Measurements from ENCODE around the gene MAT2A. TPM values are rescaled to one million over a fixed set of nuclear protein-coding genes. Genes with fewer than 3 reads are reported as not detected.

Gene MAT2A
- total and polyA plus RNA-seq, 9 of the 15 experiments (the other 6 are each of a cell fraction or from before 2014, with no cell fraction given): 130 to 1,027 (median 240) TPM

DNA sequence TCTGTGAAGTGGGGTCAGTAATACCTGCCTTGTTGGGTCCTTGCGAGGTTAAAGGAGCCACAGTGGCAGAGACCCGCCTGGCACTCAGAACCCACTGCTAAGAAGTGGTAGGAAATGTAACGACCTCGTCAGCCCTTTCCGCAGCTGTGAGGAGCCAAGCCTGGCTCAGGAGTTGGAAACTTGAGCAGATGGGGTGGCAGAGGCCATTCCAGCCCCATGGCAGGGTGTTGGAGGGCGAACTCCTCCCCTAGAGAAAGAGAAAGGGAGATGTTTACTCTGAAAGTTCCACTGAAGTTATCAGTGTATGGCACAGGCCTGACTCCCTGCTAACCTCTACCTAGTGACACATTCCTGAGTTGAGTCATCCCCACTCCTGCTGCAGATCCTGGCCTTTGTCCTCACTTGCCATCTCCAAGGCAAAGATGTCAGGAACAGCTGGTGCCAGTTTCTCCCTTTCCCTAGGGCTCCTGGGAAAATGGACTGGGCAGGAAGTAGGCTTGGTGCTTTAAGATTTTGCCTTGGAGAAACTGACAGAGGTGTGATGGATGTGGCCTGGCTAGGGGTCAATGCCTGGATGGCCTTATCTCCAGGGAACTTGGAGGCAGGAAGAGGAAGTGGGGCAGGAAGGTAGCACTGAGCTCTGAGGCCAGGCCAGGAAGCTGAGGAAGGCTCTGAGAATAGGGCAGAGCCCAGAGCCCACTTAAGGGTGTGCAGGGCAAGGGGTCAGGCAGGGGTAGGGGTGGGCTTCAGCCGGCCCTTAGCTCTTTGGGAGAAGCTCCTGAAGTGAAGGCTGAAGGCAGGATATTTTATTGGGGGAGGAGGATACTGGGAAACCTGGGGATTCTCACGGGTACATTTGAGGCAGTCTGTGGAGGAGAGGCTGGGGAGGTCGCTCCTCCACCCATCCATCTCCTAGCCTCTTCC is 46.2 kb downstream of the MAT2A start (continued):
- TF ChIP-seq, protein P1, sequence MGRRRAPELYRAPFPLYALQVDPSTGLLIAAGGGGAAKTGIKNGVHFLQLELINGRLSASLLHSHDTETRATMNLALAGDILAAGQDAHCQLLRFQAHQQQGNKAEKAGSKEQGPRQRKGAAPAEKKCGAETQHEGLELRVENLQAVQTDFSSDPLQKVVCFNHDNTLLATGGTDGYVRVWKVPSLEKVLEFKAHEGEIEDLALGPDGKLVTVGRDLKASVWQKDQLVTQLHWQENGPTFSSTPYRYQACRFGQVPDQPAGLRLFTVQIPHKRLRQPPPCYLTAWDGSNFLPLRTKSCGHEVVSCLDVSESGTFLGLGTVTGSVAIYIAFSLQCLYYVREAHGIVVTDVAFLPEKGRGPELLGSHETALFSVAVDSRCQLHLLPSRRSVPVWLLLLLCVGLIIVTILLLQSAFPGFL (CRISPR knock-in tag; IDR thresholded peaks at IDR 0.05): no peak
- TF ChIP-seq NCOA1 (IDR thresholded peaks at IDR 0.05; ENCODE audit: low read depth): peak; percentile 84; the same call in 1 of the 2 replicates
- no peak; the same call in 1 of the 2 replicates for TF ChIP-seq CXXC5 (CRISPR knock-in tag; IDR thresholded peaks at IDR 0.05)
- TF ChIP-seq FIP1L1 (IDR thresholded peaks at IDR 0.05; ENCODE audit: low read depth, low read length, poor library complexity, severe bottlenecking): no peak
- no peak for TF ChIP-seq ZNF165 (CRISPR knock-in tag; IDR thresholded peaks at IDR 0.05; ENCODE audit: borderline replicate concordance)
- no peak for TF ChIP-seq TCF7 (IDR thresholded peaks at IDR 0.05; ENCODE audit: borderline replicate concordance)
- no peak for TF ChIP-seq ZNF507 (tag; conservative IDR thresholded peaks at IDR 0.05)
- peak; percentile 98 to 100 for TF ChIP-seq ETV6 (IDR thresholded peaks at IDR 0.05; ENCODE audit: borderline replicate concordance in 1 of 2, low read depth in 2 of 2, low read length in 1 of 2)
- no peak for TF ChIP-seq ETV6 (CRISPR knock-in tag; IDR thresholded peaks at IDR 0.05; ENCODE audit: borderline replicate concordance)
- TF ChIP-seq SP1 (CRISPR knock-in tag; IDR thresholded peaks at IDR 0.05): 0 out of 2 replicates have a peak, but pooled peaks have one; percentile 47
- no peak for TF ChIP-seq POLR2G (IDR thresholded peaks at IDR 0.05; ENCODE audit: low read depth, low read length)
- no peak for TF ChIP-seq SRSF1 (IDR thresholded peaks at IDR 0.05; ENCODE audit: low read depth, low read length)
- no peak for TF ChIP-seq NR1H2 (CRISPR knock-in tag; IDR thresholded peaks at IDR 0.05)
- TF ChIP-seq ELK1 (CRISPR knock-in tag; IDR thresholded peaks at IDR 0.05): no peak
- TF ChIP-seq SAFB2 (IDR thresholded peaks at IDR 0.05; ENCODE audit: borderline replicate concordance, low read depth, low read length, severe bottlenecking): no peak

Data from K562 (cell line).